GM10248 (cell line): Measurements from ENCODE around the gene TNK1.
A peak's percentile ranks its signal among the peaks of the same experiment; 100 is the strongest.

Experiments used
- CTCF ChIA-PET: fragments of 300-600 bp; sonication (Branson Sonifier 250); formaldehyde crosslinking; extraction: SDS; loops from one replicate; lab custom pipeline; 2021; ENCODE audit warnings: antibody characterized with exemption; lab: Yijun Ruan, JAX
- POLR2A ChIA-PET: fragments of 350-650 bp; sonication (Branson Sonifier 250); formaldehyde crosslinking; extraction: SDS; loops from one replicate; lab custom pipeline; 2020; ENCODE audit warnings: antibody characterized with exemption; lab: Yijun Ruan, JAX
- DNase-seq: peaks from one replicate; pipeline ENCODE4 v3.0.0; 2012; ENCODE audit errors: extremely low spot score
- TF ChIP-seq, protein P1 (sequence below): IDR thresholded peaks from 2 replicates; pipeline ENCODE4 v1.5.1; 2012; ENCODE audit warnings: mild to moderate bottlenecking, low read depth; ENCODE audit errors: extremely low read depth, missing control alignments, control extremely low read depth

Gene TNK1

GRCh38 chr17:7411427-7411750, 30.5 kb downstream of the TNK1 start:
- TF ChIP-seq, protein P1, sequence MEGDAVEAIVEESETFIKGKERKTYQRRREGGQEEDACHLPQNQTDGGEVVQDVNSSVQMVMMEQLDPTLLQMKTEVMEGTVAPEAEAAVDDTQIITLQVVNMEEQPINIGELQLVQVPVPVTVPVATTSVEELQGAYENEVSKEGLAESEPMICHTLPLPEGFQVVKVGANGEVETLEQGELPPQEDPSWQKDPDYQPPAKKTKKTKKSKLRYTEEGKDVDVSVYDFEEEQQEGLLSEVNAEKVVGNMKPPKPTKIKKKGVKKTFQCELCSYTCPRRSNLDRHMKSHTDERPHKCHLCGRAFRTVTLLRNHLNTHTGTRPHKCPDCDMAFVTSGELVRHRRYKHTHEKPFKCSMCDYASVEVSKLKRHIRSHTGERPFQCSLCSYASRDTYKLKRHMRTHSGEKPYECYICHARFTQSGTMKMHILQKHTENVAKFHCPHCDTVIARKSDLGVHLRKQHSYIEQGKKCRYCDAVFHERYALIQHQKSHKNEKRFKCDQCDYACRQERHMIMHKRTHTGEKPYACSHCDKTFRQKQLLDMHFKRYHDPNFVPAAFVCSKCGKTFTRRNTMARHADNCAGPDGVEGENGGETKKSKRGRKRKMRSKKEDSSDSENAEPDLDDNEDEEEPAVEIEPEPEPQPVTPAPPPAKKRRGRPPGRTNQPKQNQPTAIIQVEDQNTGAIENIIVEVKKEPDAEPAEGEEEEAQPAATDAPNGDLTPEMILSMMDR = no peak
- ChIA-PET CTCF (no interaction called here), POLR2A (no interaction called here)
- DNase-seq = no peak

GRCh38 chr17:7413346-7413985, 32.6 kb downstream of the TNK1 start:
- TF ChIP-seq, protein P1 = no peak
- no peak for DNase-seq
- CTCF ChIA-PET = interaction anchor here (1.1 to 1.6 kb wide), 2 partner anchors 8 to 58 kb away, joined by 3 read pairs; no protein-coding TSS in a partner anchor

DNA sequence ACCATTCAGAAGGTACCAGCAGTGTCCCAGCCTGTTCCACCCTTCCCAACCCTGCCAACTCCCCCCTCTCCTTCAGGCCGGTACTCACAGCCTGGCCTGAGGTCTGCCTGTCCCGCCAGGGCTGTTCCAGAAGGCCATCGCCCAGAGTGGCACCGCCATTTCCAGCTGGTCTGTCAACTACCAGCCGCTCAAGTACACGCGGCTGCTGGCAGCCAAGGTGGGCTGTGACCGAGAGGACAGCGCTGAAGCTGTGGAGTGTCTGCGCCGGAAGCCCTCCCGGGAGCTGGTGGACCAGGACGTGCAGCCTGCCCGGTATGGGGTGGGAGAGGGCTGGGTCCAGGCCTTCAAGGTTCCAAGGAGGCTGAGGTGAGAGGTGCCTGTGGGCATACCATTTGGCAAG, 33.9 kb downstream of the TNK1 start:
- DNase-seq = no peak
- CTCF ChIA-PET = no interaction called here
- TF ChIP-seq, protein P1 = no peak
- POLR2A ChIA-PET = no interaction called here

More at GRCh38 chr17:7413346-7413985, 32.6 kb downstream of the TNK1 start:
- POLR2A ChIA-PET = no interaction called here

DNA sequence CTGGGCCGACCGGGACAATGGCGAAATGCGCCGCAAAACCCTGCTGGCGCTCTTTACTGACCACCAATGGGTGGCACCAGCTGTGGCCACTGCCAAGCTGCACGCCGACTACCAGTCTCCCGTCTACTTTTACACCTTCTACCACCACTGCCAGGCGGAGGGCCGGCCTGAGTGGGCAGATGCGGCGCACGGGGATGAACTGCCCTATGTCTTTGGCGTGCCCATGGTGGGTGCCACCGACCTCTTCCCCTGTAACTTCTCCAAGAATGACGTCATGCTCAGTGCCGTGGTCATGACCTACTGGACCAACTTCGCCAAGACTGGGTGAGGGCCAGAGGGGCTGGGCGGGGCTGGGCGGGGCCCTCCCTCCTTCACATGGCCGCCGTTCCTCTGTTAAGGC, 34.9 kb downstream of the TNK1 start:
- TF ChIP-seq, protein P1 = no peak
- ChIA-PET CTCF (no interaction called here), POLR2A (interaction anchor here (0.6 kb wide), 1 partner anchor 69 kb away, joined by 4 read pairs; the partner anchor contains the start of gene POLR2A)
- no peak for DNase-seq

DNA sequence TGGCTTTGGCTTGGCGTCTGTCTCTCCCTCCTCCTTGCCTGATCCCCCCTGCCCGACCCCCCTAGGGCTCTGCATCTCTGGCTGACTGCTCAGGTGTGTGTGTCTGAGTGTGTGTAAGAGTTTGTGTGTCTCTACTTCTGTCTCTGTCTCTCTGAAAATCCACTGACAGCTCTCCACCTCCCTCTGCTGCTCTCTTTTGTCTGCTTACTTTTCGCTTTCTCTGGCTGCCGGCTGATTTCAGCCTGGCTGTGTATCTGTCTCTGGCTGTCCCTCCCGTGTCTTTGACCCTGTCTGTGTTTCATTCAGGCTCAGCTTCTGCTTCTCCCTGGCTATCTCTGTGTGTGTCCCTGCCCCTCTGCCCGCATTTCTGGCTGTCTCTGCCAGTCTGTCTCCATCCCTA, 35.4 kb downstream of the TNK1 start:
- no peak for DNase-seq
- ChIA-PET CTCF (no interaction called here), POLR2A (interaction anchor here (0.6 kb wide), 1 partner anchor 68 kb away, joined by 4 read pairs; the partner anchor contains the start of gene POLR2A)
- TF ChIP-seq, protein P1 = peak; percentile 4

- TF ChIP-seq, protein P1 = no peak
- ChIA-PET CTCF (interaction anchor here (0.6 kb wide), 1 partner anchor 61 kb away, joined by 3 read pairs; no protein-coding TSS in a partner anchor), POLR2A (no interaction called here)
- DNase-seq = no peak
Observed at GRCh38 chr17:7417056-7417655, 36.3 kb downstream of the TNK1 start.
